ENCODE data around the gene TRMT61A. TPM values are rescaled to one million over a fixed set of nuclear protein-coding genes. Genes with fewer than 3 reads are reported as not detected.

The TRMT61A gene
- total and polyA plus RNA-seq, 10 of the 15 experiments (the other 5 are each of a cell fraction or from before 2014, with no cell fraction given): 0.11 to 21.9 (median 11.4) TPM

- TF ChIP-seq, protein P1, sequence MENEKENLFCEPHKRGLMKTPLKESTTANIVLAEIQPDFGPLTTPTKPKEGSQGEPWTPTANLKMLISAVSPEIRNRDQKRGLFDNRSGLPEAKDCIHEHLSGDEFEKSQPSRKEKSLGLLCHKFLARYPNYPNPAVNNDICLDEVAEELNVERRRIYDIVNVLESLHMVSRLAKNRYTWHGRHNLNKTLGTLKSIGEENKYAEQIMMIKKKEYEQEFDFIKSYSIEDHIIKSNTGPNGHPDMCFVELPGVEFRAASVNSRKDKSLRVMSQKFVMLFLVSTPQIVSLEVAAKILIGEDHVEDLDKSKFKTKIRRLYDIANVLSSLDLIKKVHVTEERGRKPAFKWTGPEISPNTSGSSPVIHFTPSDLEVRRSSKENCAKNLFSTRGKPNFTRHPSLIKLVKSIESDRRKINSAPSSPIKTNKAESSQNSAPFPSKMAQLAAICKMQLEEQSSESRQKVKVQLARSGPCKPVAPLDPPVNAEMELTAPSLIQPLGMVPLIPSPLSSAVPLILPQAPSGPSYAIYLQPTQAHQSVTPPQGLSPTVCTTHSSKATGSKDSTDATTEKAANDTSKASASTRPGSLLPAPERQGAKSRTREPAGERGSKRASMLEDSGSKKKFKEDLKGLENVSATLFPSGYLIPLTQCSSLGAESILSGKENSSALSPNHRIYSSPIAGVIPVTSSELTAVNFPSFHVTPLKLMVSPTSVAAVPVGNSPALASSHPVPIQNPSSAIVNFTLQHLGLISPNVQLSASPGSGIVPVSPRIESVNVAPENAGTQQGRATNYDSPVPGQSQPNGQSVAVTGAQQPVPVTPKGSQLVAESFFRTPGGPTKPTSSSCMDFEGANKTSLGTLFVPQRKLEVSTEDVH (IDR thresholded peaks at IDR 0.05; ENCODE audit: low read depth, partially characterized antibody): no peak
- TF ChIP-seq STAT1 (conservative IDR thresholded peaks at IDR 0.05) (peak; percentile 93; the same call in 1 of the 2 replicates), LARP7 (IDR thresholded peaks at IDR 0.05) (peak; percentile 99), RUNX3 (IDR thresholded peaks at IDR 0.05; ENCODE audit: low read length) (peak; percentile 36; the same call in 1 of the 2 replicates), KAT2A (conservative IDR thresholded peaks at IDR 0.05; ENCODE audit: control insufficient read depth, low read depth, low read length) (no peak)
- TF ChIP-seq, protein P2, sequence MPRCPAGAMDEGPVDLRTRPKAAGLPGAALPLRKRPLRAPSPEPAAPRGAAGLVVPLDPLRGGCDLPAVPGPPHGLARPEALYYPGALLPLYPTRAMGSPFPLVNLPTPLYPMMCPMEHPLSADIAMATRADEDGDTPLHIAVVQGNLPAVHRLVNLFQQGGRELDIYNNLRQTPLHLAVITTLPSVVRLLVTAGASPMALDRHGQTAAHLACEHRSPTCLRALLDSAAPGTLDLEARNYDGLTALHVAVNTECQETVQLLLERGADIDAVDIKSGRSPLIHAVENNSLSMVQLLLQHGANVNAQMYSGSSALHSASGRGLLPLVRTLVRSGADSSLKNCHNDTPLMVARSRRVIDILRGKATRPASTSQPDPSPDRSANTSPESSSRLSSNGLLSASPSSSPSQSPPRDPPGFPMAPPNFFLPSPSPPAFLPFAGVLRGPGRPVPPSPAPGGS (IDR thresholded peaks at IDR 0.05; ENCODE audit: borderline replicate concordance, insufficient read depth, low read depth, low read length, poor library complexity, severe bottlenecking): no peak
Observed at GRCh38 chr14:103562429-103563225, 33.6 kb downstream of the TRMT61A start, which contains the start of the genes BAG5 and COA8 (continued).

DNA sequence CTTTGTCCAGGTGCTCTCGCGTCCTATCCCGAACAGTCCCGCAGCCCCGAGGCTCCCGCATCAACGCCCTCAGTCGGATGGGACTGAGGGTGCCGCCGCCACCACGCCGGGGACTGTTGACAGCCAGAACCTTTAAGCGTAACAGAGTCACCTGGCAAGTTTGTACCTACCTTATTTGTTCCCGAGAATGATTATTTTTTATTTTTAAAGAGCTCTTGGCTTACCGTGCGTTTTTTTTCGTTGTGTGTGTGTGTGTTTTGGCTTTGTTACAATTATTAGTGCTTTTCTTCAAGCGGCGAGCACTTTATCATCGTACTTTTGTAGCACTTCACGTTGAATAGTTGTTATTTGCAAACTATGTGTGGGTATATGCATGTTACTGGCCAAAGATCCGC, 34.2 kb downstream of the TRMT61A start:
- WGBS (ENCODE audit: insufficient coverage, insufficient replicate concordance, low lambda C conversion rate, missing lambda C conversion rate): under 1% methylated on average over 22 of the region's 22 CpGs
- intact Hi-C loops (cut with micrococcal nuclease; ENCODE audit: unreplicated experiment): loop anchor here (5.0 kb wide), 1 partner anchor 69 kb away; no protein-coding TSS in a partner anchor
- peaks cover 83% of the 10 kb centered on the region for H3K79me2 ChIP-seq (ENCODE audit: control insufficient read depth, insufficient read depth, low read length)
- ChIA-PET CTCF (no interaction called here), SMC1A (ENCODE audit: uncharacterized antibody, unreplicated experiment) (no interaction called here), POLR2A (interaction anchor here (1.2 to 1.6 kb wide), 2 partner anchors 36 to 126 kb away, joined by 4 to 5 read pairs; no protein-coding TSS in a partner anchor), RAD21 (ENCODE audit: unreplicated experiment) (no interaction called here)
- FAIRE-seq: no peak
- H3K4me3 ChIP-seq: peak overlapping the region; percentile 97
- H4K20me1 ChIP-seq (ENCODE audit: control insufficient read depth, insufficient read depth): 0 out of 2 replicates have a peak, but pooled peaks cover 6% of the 10 kb centered on the region
- no peaks in the 10 kb centered on the region for H3K27me3 ChIP-seq (replicated peaks in 1 of 2; ENCODE audit: control insufficient read depth in 2 of 2, insufficient read depth in 2 of 2, low read length in 1 of 2)
- H3K36me3 ChIP-seq (ENCODE audit: control insufficient read depth in 2 of 2, insufficient read depth in 2 of 2, low read length in 1 of 2): peaks cover 0 to 14% of the 10 kb centered on the region in 2 experiments; a peak in 3 of 4 replicates
- peaks cover 22% of the 10 kb centered on the region for H3K4me1 ChIP-seq (ENCODE audit: control insufficient read depth, insufficient read depth, low read length)
- in situ Hi-C loops (cut with MboI): no loop called here
- DNase-seq (ENCODE audit: low read depth, low spot score): no peak
- TSS peak; percentile 84 for BruUV-seq (replicated peaks)
- no peaks in the 10 kb centered on the region for H3K9me3 ChIP-seq (replicated peaks; ENCODE audit: control insufficient read depth, insufficient read depth, low read length)
- H2AFZ ChIP-seq (ENCODE audit: control insufficient read depth, low read depth, low read length): peak overlapping the region; percentile 96
- H3K27ac ChIP-seq (ENCODE audit: control insufficient read depth, insufficient read depth): peak overlapping the region; percentile 94
- peak overlapping the region; percentile 82 for H3K9ac ChIP-seq (ENCODE audit: control insufficient read depth, insufficient read depth, low read length)
- no peak for ATAC-seq
- H3K4me2 ChIP-seq (ENCODE audit: control insufficient read depth, insufficient read depth): peak overlapping the region; percentile 88
- TF ChIP-seq RCOR1 (conservative IDR thresholded peaks at IDR 0.05; ENCODE audit: low read depth, low read length): no peak
- no peak for TF ChIP-seq CEBPB (IDR thresholded peaks at IDR 0.05; ENCODE audit: borderline replicate concordance in 1 of 2, low read depth in 2 of 2, low read length in 2 of 2)
- no peak for TF ChIP-seq IKZF1 (conservative IDR thresholded peaks at IDR 0.05)
- no peak for TF ChIP-seq MEF2B (IDR thresholded peaks at IDR 0.05; ENCODE audit: partially characterized antibody, poor library complexity, severe bottlenecking)
- TF ChIP-seq SREBF1 (IDR thresholded peaks at IDR 0.05; ENCODE audit: low read length): no peak
- no peak for TF ChIP-seq SIX5 (IDR thresholded peaks at IDR 0.05; ENCODE audit: low read depth, low read length, severe bottlenecking)
- no peak for TF ChIP-seq YY1 (IDR thresholded peaks at IDR 0.05; ENCODE audit: low read depth, low read length)
- no peak for TF ChIP-seq ZNF274 (IDR thresholded peaks at IDR 0.05; ENCODE audit: insufficient read depth, insufficient read length)
- TF ChIP-seq EGR1 (IDR thresholded peaks at IDR 0.05; ENCODE audit: borderline replicate concordance in 1 of 2, low read depth in 2 of 2, low read length in 2 of 2): no peak
